Subcutaneous abdominal adipose tissue (tissue), 5 donors: ENCODE results near the gene GATM.
"Not testable (repeated sequence)": the region's sequence is repeated elsewhere in the genome, so short reads cannot be mapped to it uniquely, and the experiment has no call there.

Experiments
- H3K27ac ChIP-seq: one replicate; pipeline ENCODE4 v1.7.0; 2013; ENCODE audit warnings: low read depth, mild to moderate bottlenecking, inconsistent platforms, low read length, moderate library complexity
- H3K27me3 ChIP-seq, 5 donors: one replicate each; pipeline ENCODE4 v1.7.0; 2013; ENCODE audit warnings: low read length in 5 of 5, inconsistent platforms in 1 of 5; ENCODE audit not compliant: control insufficient read depth in 5 of 5, insufficient read depth in 4 of 5
- H3K36me3 ChIP-seq, 5 donors: one replicate each; pipeline ENCODE4 v1.7.0; 2013; ENCODE audit warnings: low read length in 5 of 5; ENCODE audit not compliant: control insufficient read depth in 5 of 5, insufficient read depth in 5 of 5
- H3K4me1 ChIP-seq, 5 donors: one replicate each; pipeline ENCODE4 v1.7.0; 2013; ENCODE audit warnings: low read length in 5 of 5, mild to moderate bottlenecking in 3 of 5, moderate library complexity in 1 of 5; ENCODE audit not compliant: control insufficient read depth in 5 of 5, insufficient read depth in 5 of 5
- H3K4me3 ChIP-seq, 5 donors: one replicate each; pipeline ENCODE4 v1.7.0; 2013; ENCODE audit warnings: low read length in 5 of 5, low read depth in 1 of 5
- H3K9ac ChIP-seq, 5 donors: one replicate each; pipeline ENCODE4 v1.7.0; 2013; ENCODE audit warnings: low read length in 5 of 5, mild to moderate bottlenecking in 4 of 5, moderate library complexity in 3 of 5
- H3K9me3 ChIP-seq, 5 donors: one replicate each; pipeline ENCODE4 v1.7.0; 2013; ENCODE audit warnings: low read length in 5 of 5; ENCODE audit not compliant: control insufficient read depth in 5 of 5
- donor health status: healthy.
- donor health status: healthy.
- donor health status: healthy.
- donor health status: healthy.
- donor health status: healthy.

The GATM gene

DNA sequence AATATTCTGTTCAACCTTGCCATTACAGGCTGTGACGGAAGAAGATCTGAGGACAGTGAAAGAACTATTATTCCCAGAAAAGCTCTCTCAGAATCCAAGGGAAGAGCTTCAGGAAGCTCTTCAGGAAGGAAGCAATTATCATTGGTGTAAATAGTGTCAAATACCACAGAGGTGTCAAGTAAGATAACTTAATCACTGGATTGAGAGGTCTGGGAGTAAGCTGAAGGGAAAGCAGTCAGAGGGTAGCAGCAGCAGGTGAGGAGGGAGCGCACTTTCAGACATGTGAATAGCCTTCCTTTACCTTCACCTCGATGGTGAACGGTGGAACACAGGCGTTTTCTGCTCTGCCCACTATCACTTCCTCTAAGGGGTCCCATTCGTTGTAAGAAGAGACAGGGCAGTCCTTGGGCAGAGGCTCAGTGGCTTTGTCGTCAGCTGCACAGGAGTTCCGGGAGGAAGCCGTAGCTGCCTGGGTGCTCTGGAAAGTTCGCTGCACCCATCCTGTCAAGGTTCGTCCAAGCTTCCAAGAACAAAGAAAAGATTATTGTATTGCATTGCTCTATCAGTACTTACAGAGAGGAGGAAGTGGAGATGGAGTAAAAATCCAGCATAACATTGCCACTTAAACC is 1.9 kb downstream of the GATM start:
- Histone ChIP-seq H3K4me3 (peak overlapping the region in 3 of 5 donors; percentile 22 to 81 (median 24)), H3K9me3 (no peaks in the 10 kb centered on the region), H3K27ac (no peak overlapping the region)

DNA sequence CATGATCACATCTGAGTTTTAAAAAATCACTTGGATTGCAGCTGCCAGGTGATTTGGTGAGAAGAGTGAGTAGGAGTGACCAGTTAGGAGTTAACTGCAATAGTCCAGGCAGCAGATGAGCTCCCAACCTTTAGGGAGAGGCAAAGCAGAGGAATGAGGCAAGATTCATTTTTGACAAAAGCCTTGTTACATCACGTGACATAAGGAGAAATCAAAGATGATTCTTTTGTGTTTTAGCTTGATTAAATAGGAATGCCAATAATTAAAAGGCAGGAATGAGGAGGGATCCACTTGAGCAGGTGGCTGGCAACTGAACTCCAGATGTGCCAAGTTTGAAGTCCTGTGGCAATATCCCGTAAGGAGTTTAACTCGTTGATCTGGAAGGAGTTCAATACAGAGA is 2.5 kb downstream of the GATM start:
- no peak overlapping the region for H3K4me3 ChIP-seq
- peaks cover 0 to 5% (median 0%) of the 10 kb centered on the region in 5 donors for H3K36me3 ChIP-seq
- no peak overlapping the region for H3K27ac ChIP-seq
- peaks cover 0 to 16% (median 4%) of the 10 kb centered on the region in 5 donors for H3K27me3 ChIP-seq
- H3K9me3 ChIP-seq: no peaks in the 10 kb centered on the region
- H3K4me1 ChIP-seq: peaks cover 3 to 31% (median 27%) of the 10 kb centered on the region in 5 donors
- H3K9ac ChIP-seq: peak overlapping the region in 1 of 5 donors; percentile 14

More for the DNA sequence above, 1.9 kb downstream of the GATM start:
- Histone ChIP-seq H3K27me3 (peaks cover 0 to 16% (median 4%) of the 10 kb centered on the region in 5 donors), H3K4me1 (peaks cover 3 to 31% (median 27%) of the 10 kb centered on the region in 5 donors), H3K36me3 (peaks cover 0 to 5% (median 0%) of the 10 kb centered on the region in 5 donors), H3K9ac (peak overlapping the region in 1 of 5 donors; percentile 14)

DNA sequence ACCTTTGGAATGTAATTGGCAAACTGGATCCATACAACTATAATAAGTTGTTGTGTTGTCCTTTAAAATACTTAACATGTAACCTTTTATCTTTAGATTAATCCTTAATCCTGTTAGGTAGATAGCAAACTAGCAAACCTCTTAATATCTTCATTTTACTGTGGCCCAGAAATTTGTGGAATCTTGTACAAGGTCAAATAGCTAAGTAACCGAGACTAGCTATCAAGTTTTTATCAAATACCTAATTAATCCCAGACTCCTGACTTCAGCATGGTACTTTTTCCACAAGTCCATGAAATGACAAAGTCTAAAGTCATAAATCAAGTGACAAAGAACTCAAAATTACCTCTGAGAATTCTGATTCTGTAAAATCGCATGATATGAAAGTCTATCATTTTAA is 4.4 kb downstream of the GATM start:
- H3K4me3 ChIP-seq: no peak overlapping the region
- H3K4me1 ChIP-seq: peaks cover 3 to 35% (median 28%) of the 10 kb centered on the region in 5 donors
- H3K27ac ChIP-seq: no peak overlapping the region
- no peak overlapping the region for H3K9ac ChIP-seq
- H3K9me3 ChIP-seq: no peaks in the 10 kb centered on the region
- peaks cover 0 to 5% (median 0%) of the 10 kb centered on the region in 5 donors for H3K36me3 ChIP-seq
- H3K27me3 ChIP-seq: peaks cover 0 to 16% (median 4%) of the 10 kb centered on the region in 5 donors

DNA sequence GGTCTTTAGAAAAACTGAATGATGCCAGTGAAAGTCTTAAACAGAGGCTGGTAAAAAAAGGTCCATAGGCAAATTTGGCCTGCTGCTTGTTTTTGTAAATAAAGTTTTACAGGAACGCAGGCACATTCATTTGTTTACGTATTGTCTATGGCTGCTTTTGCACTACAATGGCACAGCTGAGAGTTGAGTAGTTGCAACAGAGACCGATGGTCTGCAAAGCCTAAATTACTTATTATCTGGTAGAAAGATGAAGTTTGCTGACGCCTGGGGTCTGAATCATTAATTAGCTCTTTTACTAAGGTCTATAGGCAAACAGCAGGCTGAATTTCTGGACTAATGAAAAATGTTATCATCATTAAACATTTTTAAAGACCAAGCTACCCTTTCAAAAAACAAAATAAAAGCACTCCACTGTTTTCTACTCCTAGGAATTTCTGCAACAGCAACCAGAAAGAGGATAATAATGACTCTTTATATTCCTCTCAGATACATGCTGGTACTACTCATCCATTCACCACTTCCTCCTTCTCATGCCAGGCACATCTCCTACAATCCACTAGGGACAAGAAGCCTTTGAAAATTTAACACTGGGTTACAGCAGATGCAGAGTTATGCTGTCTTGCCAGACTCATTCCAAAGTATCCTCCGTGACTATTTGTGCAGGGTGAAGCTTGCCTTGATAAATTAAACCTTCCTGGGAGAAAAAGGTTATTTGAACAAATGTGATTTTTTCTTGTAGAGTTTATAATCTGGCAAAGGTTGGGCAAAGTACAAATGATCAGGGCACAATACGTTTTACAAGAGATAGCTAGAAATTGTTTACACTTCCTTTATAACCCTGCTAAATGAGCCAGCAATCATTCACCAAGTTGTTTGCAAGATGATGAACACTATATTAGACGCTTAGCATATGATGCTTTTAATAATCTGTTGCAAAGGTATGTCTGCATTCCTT is 6.0 kb downstream of the GATM start:
- Histone ChIP-seq H3K4me3 (no peak overlapping the region), H3K27ac (no peak overlapping the region), H3K9me3 (no peaks in the 10 kb centered on the region), H3K27me3 (peaks cover 0 to 12% (median 4%) of the 10 kb centered on the region in 5 donors), H3K36me3 (peaks cover 0 to 5% (median 0%) of the 10 kb centered on the region in 5 donors), H3K9ac (no peak overlapping the region), H3K4me1 (peaks cover 0 to 19% (median 12%) of the 10 kb centered on the region in 5 donors)

DNA sequence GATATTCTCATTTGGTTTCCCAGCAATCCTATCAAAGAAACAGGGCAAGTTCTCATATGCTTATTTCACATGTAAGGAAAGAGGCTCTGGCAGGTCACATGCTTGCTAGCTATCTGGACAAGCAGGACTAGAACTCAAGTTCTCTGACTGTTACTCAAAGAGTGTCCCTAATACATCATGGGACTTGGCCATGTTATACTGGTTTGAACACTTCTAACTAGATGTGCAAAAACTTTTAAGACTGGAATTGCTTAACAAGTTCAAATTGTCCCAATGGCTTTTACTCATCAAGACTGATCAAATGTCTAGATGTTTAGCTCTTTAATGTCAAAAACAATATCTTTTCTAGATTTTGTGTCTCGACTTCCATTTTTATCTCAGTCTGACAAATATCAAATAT is 6.8 kb downstream of the GATM start:
- Histone ChIP-seq H3K36me3 (peaks cover 0 to 5% (median 0%) of the 10 kb centered on the region in 5 donors), H3K9ac (no peak overlapping the region), H3K27me3 (peaks cover 0 to 8% (median 4%) of the 10 kb centered on the region in 5 donors), H3K9me3 (no peaks in the 10 kb centered on the region), H3K4me1 (peaks cover 0 to 11% (median 5%) of the 10 kb centered on the region in 5 donors), H3K4me3 (no peak overlapping the region), H3K27ac (no peak overlapping the region)

DNA sequence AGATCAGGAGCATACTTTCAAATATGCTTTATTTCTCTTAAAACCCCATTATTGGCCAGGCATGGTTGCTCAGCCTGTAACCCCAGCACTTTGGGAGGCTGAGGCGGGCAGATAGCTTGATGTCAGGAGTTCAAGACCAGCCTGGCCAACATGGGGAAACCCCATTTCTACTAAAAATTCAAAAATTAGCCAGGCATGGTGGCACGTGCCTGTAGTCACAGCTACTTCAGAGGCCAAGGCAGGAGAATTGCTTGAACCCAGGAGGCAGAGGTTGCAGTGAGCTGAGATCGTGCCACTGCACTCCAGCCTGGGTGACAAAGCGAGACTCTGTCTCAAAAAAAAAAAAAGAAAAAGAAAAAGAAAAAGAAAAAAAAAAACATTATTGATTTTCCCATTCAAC is 8.3 kb downstream of the GATM start:
- H3K36me3 ChIP-seq, H3K9me3 ChIP-seq, H3K9ac ChIP-seq, H3K4me3 ChIP-seq, H3K4me1 ChIP-seq, H3K27ac ChIP-seq, H3K27me3 ChIP-seq: not testable (repeated sequence)

DNA sequence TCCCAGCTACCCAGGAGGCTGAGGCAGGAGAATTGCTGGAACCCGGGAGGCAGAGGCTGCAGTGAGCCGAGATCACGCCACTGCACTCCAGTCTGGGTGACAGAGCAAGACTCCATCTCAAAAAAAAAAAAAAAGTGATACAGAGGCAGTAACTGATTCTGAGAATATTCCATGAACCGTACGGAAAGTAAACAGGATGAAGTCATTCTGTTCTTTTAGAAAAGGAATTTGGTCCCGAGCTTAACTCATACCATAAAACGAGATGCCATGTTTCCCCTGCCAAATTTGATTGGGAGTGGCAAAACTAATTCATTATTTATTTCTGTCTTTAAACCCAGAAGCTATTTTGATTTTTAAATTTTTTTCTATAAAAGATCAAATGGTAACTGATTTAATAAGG is 11.1 kb downstream of the GATM start:
- peaks cover 0 to 23% (median 22%) of the 10 kb centered on the region in 5 donors for H3K36me3 ChIP-seq
- H3K27me3 ChIP-seq, H3K9ac ChIP-seq, H3K4me1 ChIP-seq, H3K9me3 ChIP-seq, H3K4me3 ChIP-seq, H3K27ac ChIP-seq: not testable (repeated sequence)

DNA sequence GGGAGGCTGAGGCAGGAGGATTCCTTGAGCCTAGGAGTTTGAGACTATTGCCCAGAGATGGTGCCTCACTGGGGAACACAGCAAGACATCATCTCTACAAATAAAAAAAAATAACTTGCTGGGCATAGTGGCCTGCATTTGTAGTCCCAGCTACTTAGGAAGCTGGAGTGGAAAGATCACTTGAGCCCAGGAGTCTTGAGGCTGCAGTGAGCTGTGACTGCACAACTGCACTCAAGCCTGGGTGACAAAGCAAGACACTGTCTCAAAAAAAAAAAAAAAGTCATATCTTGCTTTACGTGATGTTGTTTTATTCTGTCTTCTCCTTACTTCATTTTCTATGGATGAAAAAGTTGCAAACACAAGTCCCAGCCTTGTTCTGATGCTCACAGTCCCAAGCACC is 14.1 kb downstream of the GATM start:
- H3K27ac ChIP-seq: no peak overlapping the region
- H3K27me3 ChIP-seq: no peaks in the 10 kb centered on the region
- H3K9ac ChIP-seq: no peak overlapping the region
- no peaks in the 10 kb centered on the region for H3K9me3 ChIP-seq
- H3K4me1 ChIP-seq: no peaks in the 10 kb centered on the region
- no peak overlapping the region for H3K4me3 ChIP-seq
- peaks cover 0 to 34% (median 26%) of the 10 kb centered on the region in 5 donors for H3K36me3 ChIP-seq

DNA sequence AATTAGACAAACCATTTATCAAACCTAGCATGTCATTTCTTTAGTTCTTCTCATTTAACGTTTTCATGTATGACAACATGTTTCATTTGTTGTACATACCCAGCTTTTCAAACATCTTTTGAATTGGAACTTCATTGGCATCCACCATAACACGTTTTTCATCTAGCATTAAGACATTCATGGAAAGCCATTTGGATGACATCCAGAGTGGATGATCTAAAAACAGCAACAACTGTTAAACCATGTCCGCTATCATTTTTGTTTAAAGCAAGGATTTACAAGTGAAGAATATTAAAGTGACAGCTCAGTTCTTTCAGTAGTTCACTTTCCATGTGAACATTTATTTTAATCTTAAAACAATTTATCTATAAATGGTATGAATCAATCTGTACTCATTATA is 14.5 kb downstream of the GATM start:
- H3K4me1 ChIP-seq: no peaks in the 10 kb centered on the region
- no peak overlapping the region for H3K4me3 ChIP-seq
- no peaks in the 10 kb centered on the region for H3K27me3 ChIP-seq
- H3K9me3 ChIP-seq: no peaks in the 10 kb centered on the region
- no peak overlapping the region for H3K9ac ChIP-seq
- peaks cover 0 to 34% (median 28%) of the 10 kb centered on the region in 5 donors for H3K36me3 ChIP-seq
- H3K27ac ChIP-seq: no peak overlapping the region

DNA sequence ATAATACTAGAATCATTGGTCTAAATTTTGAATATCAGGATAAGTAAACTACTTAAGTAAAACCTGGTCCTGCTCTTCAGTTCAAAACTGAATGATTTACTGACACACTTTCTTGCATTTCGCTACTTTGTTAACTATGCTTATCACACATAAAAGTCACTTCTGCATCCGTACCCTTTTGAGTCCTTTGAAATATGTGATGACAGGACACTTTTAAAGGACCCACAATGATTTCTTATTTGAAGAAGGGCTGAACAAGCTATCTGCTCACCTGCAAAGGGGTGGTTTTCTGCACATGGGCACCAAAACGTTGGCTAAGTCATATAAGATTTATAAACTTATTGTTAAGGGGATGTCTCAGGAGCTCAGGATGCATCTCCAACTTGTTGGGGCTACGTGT is 15.0 kb downstream of the GATM start:
- Histone ChIP-seq H3K36me3 (peaks cover 0 to 34% (median 28%) of the 10 kb centered on the region in 5 donors), H3K4me1 (no peaks in the 10 kb centered on the region), H3K27me3 (no peaks in the 10 kb centered on the region), H3K9ac (no peak overlapping the region), H3K9me3 (no peaks in the 10 kb centered on the region), H3K4me3 (no peak overlapping the region), H3K27ac (no peak overlapping the region)
